HepG2 (cell line): ENCODE results near the gene CCDC183. TPM values are rescaled to one million over a fixed set of nuclear protein-coding genes. Genes with fewer than 3 reads are reported as not detected.

Experiments
- BRD4 ChIP-seq: sonication (generic); formaldehyde crosslinking; IDR thresholded peaks from 2 replicates; pipeline ENCODE4 v1.4.0; 2020; ENCODE audit warnings: missing genetic modification reagents
- ELF4 ChIP-seq: sonication (generic); formaldehyde crosslinking; IDR thresholded peaks from 2 replicates; pipeline ENCODE4 v1.5.0; 2020; ENCODE audit warnings: missing genetic modification reagents, mild to moderate bottlenecking, moderate library complexity, borderline replicate concordance
- GATAD2A ChIP-seq: IDR thresholded peaks from 2 replicates; pipeline ENCODE4 v1.6.1; 2016
- JUNB ChIP-seq: sonication (generic); formaldehyde crosslinking; IDR thresholded peaks from 2 replicates; pipeline ENCODE4 v1.8.0; 2022; ENCODE audit warnings: missing genetic modification reagents, mild to moderate bottlenecking, borderline replicate concordance
- KDM3A ChIP-seq: IDR thresholded peaks from 2 replicates; pipeline ENCODE4 v1.6.1; 2018; ENCODE audit warnings: low read depth, missing compliant biosample characterization
- MAF1 ChIP-seq: sonication (generic); formaldehyde crosslinking; IDR thresholded peaks from 2 replicates; pipeline ENCODE4 v1.5.0; 2020; ENCODE audit warnings: missing genetic modification reagents, borderline replicate concordance
- MLLT10 ChIP-seq: sonication (generic); formaldehyde crosslinking; IDR thresholded peaks from 2 replicates; pipeline ENCODE4 v1.4.0; 2020; ENCODE audit warnings: missing genetic modification reagents
- SATB2 ChIP-seq: sonication (generic); formaldehyde crosslinking; IDR thresholded peaks from 2 replicates; pipeline ENCODE4 v1.5.0; 2020; ENCODE audit warnings: missing genetic modification reagents
- SSRP1 ChIP-seq: IDR thresholded peaks from 2 replicates; pipeline ENCODE4 v1.6.1; 2016; ENCODE audit warnings: control low read depth
- TEAD3 ChIP-seq: optimal IDR thresholded peaks from 2 replicates; pipeline ENCODE3; 2016; ENCODE audit warnings: borderline replicate concordance
- ZFAT ChIP-seq: sonication (generic); formaldehyde crosslinking; conservative IDR thresholded peaks from 2 replicates; pipeline ENCODE4 v1.8.1; 2023; ENCODE audit warnings: missing genetic modification reagents, inconsistent platforms
- ZNF768 ChIP-seq: sonication (generic); formaldehyde crosslinking; IDR thresholded peaks from 2 replicates; pipeline ENCODE4 v1.4.0; 2020; ENCODE audit warnings: missing genetic modification reagents
- ZNF841 ChIP-seq: sonication (generic); formaldehyde crosslinking; IDR thresholded peaks from 2 replicates; pipeline ENCODE4 v1.8.1; 2023; ENCODE audit warnings: missing genetic modification reagents, borderline replicate concordance
- ZSCAN12 ChIP-seq: sonication (generic); formaldehyde crosslinking; IDR thresholded peaks from 2 replicates; pipeline ENCODE4 v1.9.0; 2021; ENCODE audit warnings: mild to moderate bottlenecking, missing genetic modification reagents
- polyA plus RNA-seq, 8 experiments: library from polyadenylated mRNA; depleted of rRNA in 3 of 8; stranded (reverse) in 7 of 8; unstranded in 1 of 8; fragments of >200 nt; fragmentation: Illumina TruSeq in 4 of 8; extraction: Trizol in 4 of 8; gene quantifications; 2 replicates each; pipeline versions ENCODE4 v1.2.1 to v1.2.3, GENCODE V29; 2011 to 2016; ENCODE audit warnings: low read depth in 4 of 8, missing spikeins in 1 of 8, mixed read lengths in 1 of 8; ENCODE audit not compliant: insufficient read depth in 1 of 8
- total RNA-seq, 5 experiments: library from RNA; depleted of rRNA; stranded (reverse); fragments of >200 nt; fragmentation: Illumina TruSeq; extraction: Trizol; gene quantifications; 2 replicates each; pipeline ENCODE4 v1.2.3, GENCODE V29; 2016; ENCODE audit warnings: low read depth in 1 of 5
- TF ChIP-seq, protein P1 (sequence below): sonication (generic); formaldehyde crosslinking; IDR thresholded peaks from 2 replicates; pipeline ENCODE4 v1.8.1; 2023; ENCODE audit warnings: mild to moderate bottlenecking, moderate library complexity, missing genetic modification reagents
- TF ChIP-seq, protein P2 (sequence below): sonication (generic); formaldehyde crosslinking; conservative IDR thresholded peaks from 2 replicates; pipeline ENCODE4 v1.4.0; 2020; ENCODE audit warnings: missing genetic modification reagents
- TF ChIP-seq, protein P3 (sequence below): IDR thresholded peaks from 2 replicates; pipeline ENCODE4 v1.6.1; 2016; ENCODE audit warnings: mild to moderate bottlenecking
- TF ChIP-seq, protein P4 (sequence below): sonication (generic); formaldehyde crosslinking; IDR thresholded peaks from 2 replicates; pipeline ENCODE4 v1.4.0; 2020; ENCODE audit warnings: missing genetic modification reagents
- TF ChIP-seq, protein P5 (sequence below): sonication (generic); formaldehyde crosslinking; IDR thresholded peaks from 2 replicates; pipeline ENCODE4 v1.4.0; 2020; ENCODE audit warnings: mild to moderate bottlenecking, low read depth, missing genetic modification reagents
- TF ChIP-seq, protein P6 (sequence below): sonication (generic); formaldehyde crosslinking; IDR thresholded peaks from 2 replicates; pipeline ENCODE4 v1.4.0; 2020; ENCODE audit warnings: mild to moderate bottlenecking, missing genetic modification reagents

CCDC183 gene
- total and polyA plus RNA-seq, 2 of the 13 experiments (the other 11 are each of a cell fraction or from before 2014, with no cell fraction given) = 5.0 to 66.4 TPM

DNA sequence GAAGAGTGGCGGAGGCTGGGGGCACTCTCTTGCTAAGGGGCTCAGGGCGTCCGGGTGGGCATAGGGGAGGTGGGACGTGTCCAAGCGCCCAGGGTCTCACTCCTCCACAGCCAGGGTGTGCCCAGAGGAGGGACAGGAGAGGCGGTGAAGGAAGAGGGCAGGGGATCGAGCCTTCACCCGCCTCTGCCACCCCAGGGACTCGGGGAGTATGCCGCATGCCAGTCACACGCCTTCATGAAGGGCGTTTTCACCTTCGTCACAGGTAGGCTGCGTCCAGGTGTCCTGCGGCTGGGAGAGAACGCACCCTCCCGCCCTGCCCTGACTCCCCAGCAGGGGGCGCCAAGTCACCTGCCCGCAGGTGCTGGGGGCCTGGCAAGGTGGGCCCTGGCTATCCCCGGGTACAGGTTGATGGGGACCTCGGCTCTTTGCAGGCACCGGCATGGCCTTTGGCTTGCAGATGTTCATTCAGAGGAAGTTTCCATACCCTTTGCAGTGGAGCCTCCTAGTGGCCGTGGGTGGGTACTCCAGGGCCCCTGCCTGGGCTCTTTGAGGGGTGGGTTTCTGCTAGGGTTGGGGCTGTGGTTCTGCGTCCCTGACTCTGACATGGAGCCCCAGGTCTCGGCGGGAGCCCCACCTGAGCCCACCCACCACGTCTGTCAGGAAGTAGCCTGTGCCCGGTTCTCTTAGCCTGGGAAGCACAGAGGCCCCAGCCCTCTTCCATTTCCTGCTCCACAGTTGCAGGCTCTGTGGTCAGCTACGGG lies 4.4 kb upstream of the CCDC183 start (continued):
- TF ChIP-seq MLLT10 (CRISPR knock-in tag) (no peak), SSRP1 (CRISPR knock-in tag) (no peak), ZNF768 (CRISPR knock-in tag) (no peak), KDM3A (CRISPR knock-in tag) (no peak), JUNB (CRISPR knock-in tag) (no peak), ZFAT (no peak; the same call in 1 of the 2 replicates), ZNF841 (CRISPR knock-in tag) (no peak), SATB2 (CRISPR knock-in tag) (no peak), ZSCAN12 (0 out of 2 replicates have a peak, but pooled peaks have one; percentile 0), ELF4 (CRISPR knock-in tag) (0 out of 2 replicates have a peak, but pooled peaks have one; percentile 36), GATAD2A (CRISPR knock-in tag) (peak; percentile 51; the same call in 1 of the 2 replicates), MAF1 (no peak), TEAD3 (CRISPR knock-in tag) (no peak), BRD4 (CRISPR knock-in tag) (peak; percentile 96)
- TF ChIP-seq, protein P1, sequence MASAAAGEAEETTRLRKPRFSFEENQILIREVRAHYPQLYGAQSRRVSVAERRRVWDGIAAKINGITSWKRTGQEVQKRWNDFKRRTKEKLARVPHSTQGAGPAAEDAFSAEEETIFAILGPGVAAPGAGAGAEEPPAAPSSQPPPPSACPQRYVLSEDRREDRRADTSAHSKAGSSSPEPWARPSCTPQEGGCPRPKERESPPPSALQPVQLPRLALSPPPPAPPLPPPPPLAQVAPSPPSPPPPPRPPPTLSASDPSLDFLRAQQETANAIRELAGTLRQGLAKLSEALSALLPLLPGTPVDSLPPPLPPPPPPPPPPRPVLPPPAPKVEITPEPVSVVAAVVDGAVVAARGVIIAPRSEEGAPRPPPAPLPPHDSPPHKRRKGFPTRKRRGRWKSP (CRISPR knock-in tag) = peak; percentile 17; the same call in 1 of the 2 replicates
- TF ChIP-seq, protein P2, sequence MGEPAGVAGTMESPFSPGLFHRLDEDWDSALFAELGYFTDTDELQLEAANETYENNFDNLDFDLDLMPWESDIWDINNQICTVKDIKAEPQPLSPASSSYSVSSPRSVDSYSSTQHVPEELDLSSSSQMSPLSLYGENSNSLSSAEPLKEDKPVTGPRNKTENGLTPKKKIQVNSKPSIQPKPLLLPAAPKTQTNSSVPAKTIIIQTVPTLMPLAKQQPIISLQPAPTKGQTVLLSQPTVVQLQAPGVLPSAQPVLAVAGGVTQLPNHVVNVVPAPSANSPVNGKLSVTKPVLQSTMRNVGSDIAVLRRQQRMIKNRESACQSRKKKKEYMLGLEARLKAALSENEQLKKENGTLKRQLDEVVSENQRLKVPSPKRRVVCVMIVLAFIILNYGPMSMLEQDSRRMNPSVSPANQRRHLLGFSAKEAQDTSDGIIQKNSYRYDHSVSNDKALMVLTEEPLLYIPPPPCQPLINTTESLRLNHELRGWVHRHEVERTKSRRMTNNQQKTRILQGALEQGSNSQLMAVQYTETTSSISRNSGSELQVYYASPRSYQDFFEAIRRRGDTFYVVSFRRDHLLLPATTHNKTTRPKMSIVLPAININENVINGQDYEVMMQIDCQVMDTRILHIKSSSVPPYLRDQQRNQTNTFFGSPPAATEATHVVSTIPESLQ (CRISPR knock-in tag) = 0 out of 2 replicates have a peak, but pooled peaks have one; percentile 4
- TF ChIP-seq, protein P3, sequence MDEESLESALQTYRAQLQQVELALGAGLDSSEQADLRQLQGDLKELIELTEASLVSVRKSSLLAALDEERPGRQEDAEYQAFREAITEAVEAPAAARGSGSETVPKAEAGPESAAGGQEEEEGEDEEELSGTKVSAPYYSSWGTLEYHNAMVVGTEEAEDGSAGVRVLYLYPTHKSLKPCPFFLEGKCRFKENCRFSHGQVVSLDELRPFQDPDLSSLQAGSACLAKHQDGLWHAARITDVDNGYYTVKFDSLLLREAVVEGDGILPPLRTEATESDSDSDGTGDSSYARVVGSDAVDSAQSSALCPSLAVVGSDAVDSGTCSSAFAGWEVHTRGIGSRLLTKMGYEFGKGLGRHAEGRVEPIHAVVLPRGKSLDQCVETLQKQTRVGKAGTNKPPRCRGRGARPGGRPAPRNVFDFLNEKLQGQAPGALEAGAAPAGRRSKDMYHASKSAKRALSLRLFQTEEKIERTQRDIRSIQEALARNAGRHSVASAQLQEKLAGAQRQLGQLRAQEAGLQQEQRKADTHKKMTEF (CRISPR knock-in tag) = peak; percentile 67
- TF ChIP-seq, protein P4, sequence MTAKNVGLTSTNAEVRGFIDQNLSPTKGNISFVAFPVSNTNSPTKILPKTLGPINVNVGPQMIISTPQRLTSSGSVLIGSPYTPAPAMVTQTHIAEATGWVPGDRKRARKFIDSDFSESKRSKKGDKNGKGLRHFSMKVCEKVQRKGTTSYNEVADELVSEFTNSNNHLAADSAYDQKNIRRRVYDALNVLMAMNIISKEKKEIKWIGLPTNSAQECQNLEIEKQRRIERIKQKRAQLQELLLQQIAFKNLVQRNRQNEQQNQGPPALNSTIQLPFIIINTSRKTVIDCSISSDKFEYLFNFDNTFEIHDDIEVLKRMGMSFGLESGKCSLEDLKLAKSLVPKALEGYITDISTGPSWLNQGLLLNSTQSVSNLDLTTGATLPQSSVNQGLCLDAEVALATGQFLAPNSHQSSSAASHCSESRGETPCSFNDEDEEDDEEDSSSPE = peak; percentile 8; the same call in 1 of the 2 replicates
- TF ChIP-seq, protein P5, sequence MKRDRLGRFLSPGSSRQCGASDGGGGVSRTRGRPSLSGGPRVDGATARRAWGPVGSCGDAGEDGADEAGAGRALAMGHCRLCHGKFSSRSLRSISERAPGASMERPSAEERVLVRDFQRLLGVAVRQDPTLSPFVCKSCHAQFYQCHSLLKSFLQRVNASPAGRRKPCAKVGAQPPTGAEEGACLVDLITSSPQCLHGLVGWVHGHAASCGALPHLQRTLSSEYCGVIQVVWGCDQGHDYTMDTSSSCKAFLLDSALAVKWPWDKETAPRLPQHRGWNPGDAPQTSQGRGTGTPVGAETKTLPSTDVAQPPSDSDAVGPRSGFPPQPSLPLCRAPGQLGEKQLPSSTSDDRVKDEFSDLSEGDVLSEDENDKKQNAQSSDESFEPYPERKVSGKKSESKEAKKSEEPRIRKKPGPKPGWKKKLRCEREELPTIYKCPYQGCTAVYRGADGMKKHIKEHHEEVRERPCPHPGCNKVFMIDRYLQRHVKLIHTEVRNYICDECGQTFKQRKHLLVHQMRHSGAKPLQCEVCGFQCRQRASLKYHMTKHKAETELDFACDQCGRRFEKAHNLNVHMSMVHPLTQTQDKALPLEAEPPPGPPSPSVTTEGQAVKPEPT (CRISPR knock-in tag) = no peak
- TF ChIP-seq, protein P6, sequence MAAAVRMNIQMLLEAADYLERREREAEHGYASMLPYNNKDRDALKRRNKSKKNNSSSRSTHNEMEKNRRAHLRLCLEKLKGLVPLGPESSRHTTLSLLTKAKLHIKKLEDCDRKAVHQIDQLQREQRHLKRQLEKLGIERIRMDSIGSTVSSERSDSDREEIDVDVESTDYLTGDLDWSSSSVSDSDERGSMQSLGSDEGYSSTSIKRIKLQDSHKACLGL (CRISPR knock-in tag) = no peak; the same call in 1 of the 2 replicates
